NCI-H1436 treated with DMSO at 0.1 percent for 48 hours (cell line): ENCODE results near the gene DGKD.

Source experiments
- DNase-seq: peaks from one replicate; lab custom pipeline; 2025; lab: John Stamatoyannopoulos, UW

The DGKD gene

GRCh38 chr2:233498126-233498525, 143.8 kb downstream of the DGKD start:
- no peak for DNase-seq

DNA sequence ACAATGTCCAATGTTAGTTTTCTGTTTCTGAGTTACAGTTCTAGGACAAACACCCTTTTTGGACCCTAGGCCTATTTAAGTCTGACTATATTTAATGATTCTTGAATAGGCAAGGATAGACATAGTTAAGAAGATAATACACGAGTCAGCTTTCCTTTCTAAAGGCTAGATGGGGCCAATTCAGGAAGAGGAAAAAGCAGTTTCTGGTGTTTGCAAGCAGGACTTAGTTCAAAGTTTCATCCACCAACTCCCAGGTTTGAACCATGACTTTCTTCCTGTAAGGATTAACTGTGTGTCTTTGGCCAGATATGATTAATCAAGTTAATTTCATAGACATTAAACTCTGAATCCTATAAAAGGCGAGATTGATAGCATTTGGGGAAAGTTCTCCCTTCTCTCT, 145.6 kb downstream of the DGKD start:
- DNase-seq: no peak

DNA sequence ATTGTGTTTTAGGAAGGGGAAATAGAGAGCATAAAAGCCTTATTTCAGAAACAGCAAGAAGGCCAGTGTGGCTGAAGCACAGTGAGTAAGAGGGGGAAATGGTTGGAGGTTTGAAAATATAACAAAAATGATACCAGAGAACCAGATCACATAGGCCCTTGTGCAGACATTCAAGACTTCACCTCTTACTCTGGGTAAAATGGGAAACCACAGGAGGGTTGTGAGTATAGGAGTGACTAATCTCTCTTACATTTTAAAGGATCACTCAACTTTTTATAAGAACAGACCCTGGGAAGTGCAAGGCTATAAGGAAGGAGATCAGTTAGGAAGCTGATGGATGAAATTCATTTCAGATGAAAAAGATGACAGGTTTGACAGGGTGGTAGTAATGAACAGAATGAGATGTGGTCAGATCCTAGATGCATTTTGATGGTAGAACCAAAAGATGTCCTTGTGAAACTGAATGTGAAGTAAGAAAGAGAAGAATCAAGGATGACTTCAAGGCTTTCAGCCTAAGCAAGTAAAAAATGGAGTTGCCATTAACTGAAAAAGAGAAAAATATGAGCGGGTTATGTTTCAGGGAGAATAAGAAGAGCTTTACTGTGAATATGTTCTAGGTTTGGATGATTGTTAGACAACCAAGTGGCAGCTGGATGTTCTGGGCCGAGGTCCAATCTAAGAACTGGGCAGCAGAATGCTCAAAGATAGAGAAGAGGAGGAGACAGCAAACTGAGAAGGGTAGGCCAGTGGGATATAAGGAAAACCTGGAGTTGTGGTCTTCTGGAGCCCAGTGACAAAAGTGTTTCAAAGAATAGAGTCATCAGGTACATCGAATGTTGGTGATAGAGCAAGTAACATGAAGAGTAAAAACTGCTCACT, 147.1 kb downstream of the DGKD start:
- DNase-seq: no peak

GRCh38 chr2:233503481-233503880, 149.2 kb downstream of the DGKD start:
- no peak for DNase-seq

DNA sequence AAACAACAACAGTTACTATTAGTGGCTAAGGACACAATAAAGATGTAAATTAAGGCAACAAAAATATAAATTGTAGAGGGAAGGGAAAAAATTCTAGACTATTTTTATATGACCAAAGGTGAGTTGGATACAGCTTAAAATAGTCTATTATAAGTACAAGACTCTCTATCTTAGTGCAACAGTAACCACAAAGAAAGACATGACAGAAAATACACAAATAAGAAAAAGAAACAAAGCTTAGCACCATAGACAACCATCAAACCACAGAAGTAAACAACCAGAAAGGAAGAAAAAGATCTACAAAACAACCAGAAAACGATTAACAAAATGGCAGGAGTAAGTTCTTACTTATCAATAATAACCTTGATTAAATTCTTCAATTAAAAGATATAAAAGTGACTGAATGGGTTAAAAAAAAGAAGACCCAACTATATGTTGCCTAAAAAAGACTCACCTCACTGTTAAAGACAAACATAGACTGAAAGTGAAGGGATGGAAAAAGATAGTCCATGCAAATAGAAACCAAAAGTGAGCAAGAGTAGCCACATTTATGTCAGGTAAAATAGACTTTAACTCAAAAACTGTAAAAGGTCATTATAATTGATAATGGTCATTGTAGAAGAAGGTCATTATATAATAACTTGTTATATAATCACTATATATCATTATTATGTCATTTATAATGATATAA, 149.8 kb downstream of the DGKD start:
- DNase-seq: no peak

DNA sequence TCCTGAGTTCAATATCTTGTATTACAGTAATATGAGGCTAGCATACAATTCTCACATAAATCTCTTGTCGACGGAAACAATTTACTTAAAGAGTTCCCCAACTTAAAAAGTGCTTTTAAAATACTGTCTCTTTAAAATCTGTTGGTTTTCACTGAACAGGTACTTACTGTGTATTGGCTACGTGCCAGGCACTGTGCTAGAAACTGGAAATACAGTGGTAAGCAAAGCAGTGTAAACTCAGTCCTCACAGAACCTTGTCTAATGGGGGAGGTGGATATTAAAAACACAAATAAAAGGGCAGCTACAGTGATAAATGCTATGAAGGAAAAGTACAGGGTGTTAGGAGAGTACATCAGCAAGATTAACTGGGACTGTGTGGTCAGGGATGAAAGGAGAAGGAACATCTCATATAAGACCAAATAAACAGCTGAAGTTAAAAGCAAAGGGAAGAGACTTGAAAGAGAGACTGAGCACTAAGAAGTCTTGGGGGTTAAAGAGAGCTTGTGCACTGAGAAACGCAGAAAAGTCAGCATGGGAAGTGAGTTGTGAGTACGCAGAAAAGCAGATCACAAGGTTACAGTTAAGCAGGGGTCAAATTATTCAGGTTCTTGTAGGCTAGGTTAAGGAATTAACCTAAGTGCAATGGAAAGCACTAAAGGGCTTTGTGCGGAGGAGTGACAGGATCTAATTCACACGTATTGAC, 159.8 kb downstream of the DGKD start:
- no peak for DNase-seq

DNA sequence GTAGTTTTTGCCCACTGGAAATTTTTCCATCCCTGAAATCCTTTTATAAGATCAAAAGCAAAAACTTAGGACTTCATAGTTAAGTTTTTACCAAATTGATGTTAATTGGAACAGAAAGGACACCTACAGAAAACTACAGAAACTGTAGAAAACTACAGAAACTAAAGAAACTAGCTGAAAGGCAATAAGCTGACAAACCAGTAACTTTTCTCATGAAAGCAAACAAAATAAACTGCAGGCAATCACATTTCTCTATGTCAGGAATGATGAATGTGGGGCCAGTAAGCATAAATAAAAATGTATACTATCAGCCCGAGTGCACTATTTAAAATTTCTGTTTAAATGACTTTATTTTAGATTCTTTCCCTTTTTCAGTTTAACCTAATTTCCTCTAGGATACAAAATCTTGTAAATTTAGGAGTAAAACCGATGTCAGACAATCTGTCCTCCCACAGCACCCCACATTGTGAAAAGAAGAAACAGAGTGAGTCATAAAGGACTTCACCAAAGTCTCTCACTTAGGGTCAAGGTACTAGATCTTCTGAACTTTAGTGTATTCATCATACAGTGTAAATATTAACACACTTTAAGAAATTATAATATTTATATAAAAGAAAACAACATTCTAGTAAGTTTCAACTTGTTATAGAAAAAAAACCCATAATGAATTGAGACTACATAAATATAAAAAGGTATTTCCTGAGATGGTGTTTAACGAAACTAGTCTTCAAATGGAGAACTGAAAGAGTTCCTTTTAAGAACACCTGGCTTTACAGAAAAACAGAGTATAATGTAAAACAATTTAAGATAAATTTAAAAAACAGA, 165.7 kb downstream of the DGKD start:
- DNase-seq: no peak
